Sigmoid colon (tissue), 7 donors: ENCODE measurements around the gene TCOF1. TPM values are rescaled to one million over a fixed set of nuclear protein-coding genes. Genes with fewer than 3 reads are reported as not detected.

ENCODE experiments used
- DNase-seq: peaks from one replicate; pipeline ENCODE4 v3.0.0-alpha.2; 2019
- H3K27ac ChIP-seq, 4 donors: fragments of 200-600 bp; sonication (generic); one replicate each; pipeline ENCODE4 v1.5.1; 2016 to 2019; ENCODE audit warnings: mild to moderate bottlenecking in 1 of 4
- H3K27me3 ChIP-seq, 3 donors: fragments of 200-600 bp; sonication (generic); one replicate each; pipeline ENCODE4 v1.5.1; 2019; ENCODE audit warnings: mild to moderate bottlenecking in 1 of 3
- H3K36me3 ChIP-seq, 4 donors: fragments of 200-600 bp; sonication (generic); one replicate each; pipeline ENCODE4 v1.5.1; 2016 to 2019
- H3K4me1 ChIP-seq, 4 donors: fragments of 200-600 bp; sonication (generic); one replicate each; pipeline ENCODE4 v1.5.1; 2017 to 2019
- H3K4me3 ChIP-seq, 4 donors: fragments of 200-600 bp; sonication (generic); one replicate each; pipeline ENCODE4 v1.5.1; 2017 to 2019; ENCODE audit warnings: mild to moderate bottlenecking in 2 of 4, moderate library complexity in 1 of 4
- H3K9me3 ChIP-seq, 4 donors: fragments of 200-600 bp in 3 of 4; sonication (generic) in 3 of 4; one replicate each; pipeline versions ENCODE4 v1.5.1 to v1.6.1; 2013 to 2019
- EP300 ChIP-seq, 4 donors: sonication (generic); formaldehyde crosslinking; IDR thresholded peaks; one replicate each; pipeline ENCODE4 v1.6.1; 2017; ENCODE audit warnings: antibody characterized with exemption in 4 of 4
- POLR2A ChIP-seq, 2 donors: fragments of 450-650 bp; IDR thresholded peaks; one replicate each; pipeline ENCODE4 v1.6.1; 2016; ENCODE audit warnings: antibody characterized with exemption in 2 of 2, mild to moderate bottlenecking in 2 of 2, moderate library complexity in 2 of 2
- POLR2AphosphoS5 ChIP-seq, 4 donors: sonication (generic); formaldehyde crosslinking; IDR thresholded peaks; one replicate each; pipeline ENCODE4 v1.6.1; 2017; ENCODE audit warnings: antibody characterized with exemption in 4 of 4
- WGBS, 2 donors: extraction: QIAGEN DNeasy Blood & Tissue Kit; methylation state at CpG; one replicate each; pipeline ENCODE4 v1.1.7; 2013; 5-methylcytosine and 5-hydroxymethylcytosine counted together
- intact Hi-C: fragments of 100-400 bp; cut with DNase I; formaldehyde crosslinking; loops from one replicate; pipeline ENCODE4 v1.15.1; 2023
- polyA plus RNA-seq, 3 donors: library from polyadenylated mRNA; stranded (reverse); fragments of 200-250 nt; gene quantifications; one replicate each; pipeline ENCODE4 v1.2.3, GENCODE V29; 2013
- total RNA-seq, 4 donors: library from RNA; depleted of rRNA; stranded (reverse); fragments of >200 nt; gene quantifications; one replicate each; pipeline ENCODE4 v1.1.0, GENCODE V29; 2016
- TF ChIP-seq, protein P1 (sequence below), 4 experiments: fragments of 450-650 bp in 3 of 4; fragments of 200-600 bp in 1 of 4; IDR thresholded peaks; one replicate each; pipeline ENCODE4 v1.5.1; 2016 to 2019; ENCODE audit warnings: antibody characterized with exemption in 4 of 4, mild to moderate bottlenecking in 3 of 4, moderate library complexity in 2 of 4
- donor health status: healthy with polysubstance abuse.
- donor health status: Bipolar disorder and iron deficiency.
- donor health status: healthy.

The TCOF1 gene
- total and polyA plus RNA-seq, 7 donors = 5.4 to 28.1 (median 20.0) TPM

GRCh38 chr5:150349681-150350275, 7.7 kb upstream of the TCOF1 start:
- Histone ChIP-seq H3K36me3 (no peaks in the 10 kb centered on the region), H3K27me3 (no peaks in the 10 kb centered on the region), H3K27ac (no peak overlapping the region), H3K4me3 (no peak overlapping the region), H3K9me3 (no peaks in the 10 kb centered on the region), H3K4me1 (no peaks in the 10 kb centered on the region)
- WGBS, 2 donors = 81 to 90% methylated on average over 6 of the region's 6 CpGs
- TF ChIP-seq POLR2A (IDR thresholded peaks at IDR 0.05) (no peak), POLR2AphosphoS5 (IDR thresholded peaks at IDR 0.05) (no peak), EP300 (IDR thresholded peaks at IDR 0.05) (no peak)
- TF ChIP-seq, protein P1, sequence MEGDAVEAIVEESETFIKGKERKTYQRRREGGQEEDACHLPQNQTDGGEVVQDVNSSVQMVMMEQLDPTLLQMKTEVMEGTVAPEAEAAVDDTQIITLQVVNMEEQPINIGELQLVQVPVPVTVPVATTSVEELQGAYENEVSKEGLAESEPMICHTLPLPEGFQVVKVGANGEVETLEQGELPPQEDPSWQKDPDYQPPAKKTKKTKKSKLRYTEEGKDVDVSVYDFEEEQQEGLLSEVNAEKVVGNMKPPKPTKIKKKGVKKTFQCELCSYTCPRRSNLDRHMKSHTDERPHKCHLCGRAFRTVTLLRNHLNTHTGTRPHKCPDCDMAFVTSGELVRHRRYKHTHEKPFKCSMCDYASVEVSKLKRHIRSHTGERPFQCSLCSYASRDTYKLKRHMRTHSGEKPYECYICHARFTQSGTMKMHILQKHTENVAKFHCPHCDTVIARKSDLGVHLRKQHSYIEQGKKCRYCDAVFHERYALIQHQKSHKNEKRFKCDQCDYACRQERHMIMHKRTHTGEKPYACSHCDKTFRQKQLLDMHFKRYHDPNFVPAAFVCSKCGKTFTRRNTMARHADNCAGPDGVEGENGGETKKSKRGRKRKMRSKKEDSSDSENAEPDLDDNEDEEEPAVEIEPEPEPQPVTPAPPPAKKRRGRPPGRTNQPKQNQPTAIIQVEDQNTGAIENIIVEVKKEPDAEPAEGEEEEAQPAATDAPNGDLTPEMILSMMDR (IDR thresholded peaks at IDR 0.05) = no peak
- no peak for DNase-seq
- intact Hi-C loops = loop anchor here (10.0 kb wide), 1 partner anchor 185 kb away; the partner anchor contains the start of gene CDX1

GRCh38 chr5:150350524-150351344, 6.8 kb upstream of the TCOF1 start:
- WGBS, 2 donors = 42% methylated on average over 7 of the region's 7 CpGs
- intact Hi-C loops = loop anchor here (10.0 kb wide), 1 partner anchor 186 kb away; the partner anchor contains the start of gene CDX1

GRCh38 chr5:150352244-150353031, 5.1 kb upstream of the TCOF1 start:
- Histone ChIP-seq H3K4me1 (peaks cover 0 to 5% (median 3%) of the 10 kb centered on the region in 4 donors), H3K36me3 (no peaks in the 10 kb centered on the region), H3K4me3 (no peak overlapping the region), H3K27me3 (no peaks in the 10 kb centered on the region), H3K9me3 (no peaks in the 10 kb centered on the region), H3K27ac (no peak overlapping the region)
- WGBS, 2 donors = 50 to 77% methylated on average over 6 of the region's 6 CpGs
- no peak for DNase-seq
- intact Hi-C loops = loop anchor here (10.0 kb wide), 1 partner anchor 188 kb away; the partner anchor contains the start of gene CDX1
- TF ChIP-seq, protein P1 (IDR thresholded peaks at IDR 0.05) = no peak
- TF ChIP-seq POLR2AphosphoS5 (IDR thresholded peaks at IDR 0.05) (no peak), POLR2A (IDR thresholded peaks at IDR 0.05) (no peak), EP300 (IDR thresholded peaks at IDR 0.05) (no peak)

More at GRCh38 chr5:150350524-150351344, 6.8 kb upstream of the TCOF1 start:
- Histone ChIP-seq H3K9me3 (no peaks in the 10 kb centered on the region), H3K27ac (no peak overlapping the region), H3K27me3 (no peaks in the 10 kb centered on the region), H3K36me3 (no peaks in the 10 kb centered on the region), H3K4me1 (no peaks in the 10 kb centered on the region), H3K4me3 (no peak overlapping the region)
- peak; percentile 74 for DNase-seq
- TF ChIP-seq POLR2AphosphoS5 (IDR thresholded peaks at IDR 0.05) (no peak), EP300 (IDR thresholded peaks at IDR 0.05) (no peak)
- TF ChIP-seq, protein P1 (IDR thresholded peaks at IDR 0.05) = peak; percentile 26 to 56 (median 36)

DNA sequence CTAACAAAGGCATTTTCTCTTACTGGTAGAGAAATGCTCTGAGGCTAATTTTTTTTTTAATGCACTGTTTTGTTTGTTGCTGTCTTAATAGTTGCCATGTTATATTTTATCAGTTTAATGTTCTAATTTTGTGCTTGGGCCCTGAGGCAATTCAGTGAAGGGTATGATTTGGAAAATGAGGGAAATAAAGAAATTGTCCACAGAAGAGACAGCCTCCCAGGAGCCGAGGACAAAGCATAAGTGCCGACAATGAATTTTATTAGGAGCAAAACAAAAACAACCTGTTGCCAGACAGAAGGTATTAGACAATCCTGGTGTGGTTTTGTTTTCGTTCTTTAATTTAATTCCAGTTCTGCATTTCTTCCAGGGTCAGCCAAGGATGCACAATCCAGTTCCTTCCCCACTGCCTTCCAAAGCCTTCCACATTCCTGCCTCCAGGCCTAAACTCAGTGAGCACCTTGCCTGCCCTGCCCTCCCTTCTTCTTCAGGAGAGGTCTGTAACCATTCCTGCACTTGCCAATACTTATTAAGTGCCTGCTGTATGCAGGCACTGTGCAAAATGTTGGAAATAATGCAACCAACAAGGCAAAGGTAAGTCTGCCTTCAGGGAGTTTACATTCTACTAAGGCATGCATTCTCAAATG, 4.3 kb upstream of the TCOF1 start:
- Histone ChIP-seq H3K27me3 (no peaks in the 10 kb centered on the region), H3K9me3 (no peaks in the 10 kb centered on the region), H3K4me3 (no peak overlapping the region), H3K36me3 (no peaks in the 10 kb centered on the region), H3K27ac (no peak overlapping the region), H3K4me1 (peaks cover 0 to 10% (median 4%) of the 10 kb centered on the region in 4 donors)
- TF ChIP-seq POLR2AphosphoS5 (IDR thresholded peaks at IDR 0.05) (no peak), POLR2A (IDR thresholded peaks at IDR 0.05) (no peak), EP300 (IDR thresholded peaks at IDR 0.05) (no peak)
- TF ChIP-seq, protein P1 (IDR thresholded peaks at IDR 0.05) = no peak
- no peak for DNase-seq
- WGBS, 2 donors = 65 to 83% methylated on average over 3 of the region's 3 CpGs
- intact Hi-C loops = loop anchor here (10.0 kb wide), 1 partner anchor 188 kb away; the partner anchor contains the start of gene CDX1
